Measurements from ENCODE around the gene FOXO3. TPM values are rescaled to one million over a fixed set of nuclear protein-coding genes. Genes with fewer than 3 reads are reported as not detected.
A peak's percentile ranks its signal among the peaks of the same experiment; 100 is the strongest.

The FOXO3 gene
- polyA plus RNA-seq, 2 donors: 9.6 to 15.3 TPM

- Histone ChIP-seq H3K27ac (ENCODE audit: low read depth in 2 of 2, low read length in 1 of 2) (no peak overlapping the region), H3K4me1 (ENCODE audit: control insufficient read depth in 2 of 2, insufficient read depth in 2 of 2, low read length in 1 of 2) (peaks cover 0 to 7% of the 10 kb centered on the region in 2 donors), H3K4me3 (ENCODE audit: low read depth in 1 of 2, low read length in 2 of 2) (no peak overlapping the region), H3K9me3 (ENCODE audit: control insufficient read depth in 2 of 2, insufficient read depth in 1 of 2, low read depth in 1 of 2, low read length in 1 of 2) (no peaks in the 10 kb centered on the region), H3K36me3 (ENCODE audit: control insufficient read depth in 2 of 2, insufficient read depth in 2 of 2, low read length in 1 of 2) (no peaks in the 10 kb centered on the region), H3K27me3 (ENCODE audit: control insufficient read depth in 1 of 2, insufficient read depth in 2 of 2, low read length in 2 of 2) (no peaks in the 10 kb centered on the region)
- 94 to 95% methylated on average over 1 of the region's 1 CpG for WGBS, 2 donors
Measured at GRCh38 chr6:108637963-108638362, 77.2 kb downstream of the FOXO3 start.

GRCh38 chr6:108638993-108639392, 78.3 kb downstream of the FOXO3 start:
- no peak overlapping the region for H3K27ac ChIP-seq (ENCODE audit: low read depth in 2 of 2, low read length in 1 of 2)
- no peak overlapping the region for H3K4me3 ChIP-seq (ENCODE audit: low read depth in 1 of 2, low read length in 2 of 2)
- no peaks in the 10 kb centered on the region for H3K9me3 ChIP-seq (ENCODE audit: control insufficient read depth in 2 of 2, insufficient read depth in 1 of 2, low read depth in 1 of 2, low read length in 1 of 2)
- WGBS, 2 donors: 71 to 80% methylated on average over 2 of the region's 2 CpGs
- H3K36me3 ChIP-seq (ENCODE audit: control insufficient read depth in 2 of 2, insufficient read depth in 2 of 2, low read length in 1 of 2): no peaks in the 10 kb centered on the region
- peaks cover 0 to 7% of the 10 kb centered on the region in 2 donors for H3K4me1 ChIP-seq (ENCODE audit: control insufficient read depth in 2 of 2, insufficient read depth in 2 of 2, low read length in 1 of 2)
- H3K27me3 ChIP-seq (ENCODE audit: control insufficient read depth in 1 of 2, insufficient read depth in 2 of 2, low read length in 2 of 2): no peaks in the 10 kb centered on the region

- 62 to 67% methylated on average over 2 of the region's 2 CpGs for WGBS, 2 donors
- no peaks in the 10 kb centered on the region for H3K27me3 ChIP-seq (ENCODE audit: control insufficient read depth in 1 of 2, insufficient read depth in 2 of 2, low read length in 2 of 2)
Measured at GRCh38 chr6:108640104-108640503, 79.4 kb downstream of the FOXO3 start.

GRCh38 chr6:108643184-108643583, 82.5 kb downstream of the FOXO3 start:
- Histone ChIP-seq H3K36me3 (ENCODE audit: control insufficient read depth in 2 of 2, insufficient read depth in 2 of 2, low read length in 1 of 2) (no peaks in the 10 kb centered on the region), H3K27ac (ENCODE audit: low read depth in 2 of 2, low read length in 1 of 2) (no peak overlapping the region), H3K9me3 (ENCODE audit: control insufficient read depth in 2 of 2, insufficient read depth in 1 of 2, low read depth in 1 of 2, low read length in 1 of 2) (no peaks in the 10 kb centered on the region), H3K4me3 (ENCODE audit: low read depth in 1 of 2, low read length in 2 of 2) (no peak overlapping the region), H3K27me3 (ENCODE audit: control insufficient read depth in 1 of 2, insufficient read depth in 2 of 2, low read length in 2 of 2) (no peaks in the 10 kb centered on the region), H3K4me1 (ENCODE audit: control insufficient read depth in 2 of 2, insufficient read depth in 2 of 2, low read length in 1 of 2) (peaks cover 0 to 4% of the 10 kb centered on the region in 2 donors)
- 88 to 91% methylated on average over 1 of the region's 1 CpG for WGBS, 2 donors

More at GRCh38 chr6:108640104-108640503, 79.4 kb downstream of the FOXO3 start:
- Histone ChIP-seq H3K4me3 (ENCODE audit: low read depth in 1 of 2, low read length in 2 of 2) (no peak overlapping the region), H3K27ac (ENCODE audit: low read depth in 2 of 2, low read length in 1 of 2) (no peak overlapping the region), H3K9me3 (ENCODE audit: control insufficient read depth in 2 of 2, insufficient read depth in 1 of 2, low read depth in 1 of 2, low read length in 1 of 2) (no peaks in the 10 kb centered on the region), H3K36me3 (ENCODE audit: control insufficient read depth in 2 of 2, insufficient read depth in 2 of 2, low read length in 1 of 2) (no peaks in the 10 kb centered on the region), H3K4me1 (ENCODE audit: control insufficient read depth in 2 of 2, insufficient read depth in 2 of 2, low read length in 1 of 2) (peaks cover 0 to 11% of the 10 kb centered on the region in 2 donors)

- Histone ChIP-seq H3K4me1 (ENCODE audit: control insufficient read depth in 2 of 2, insufficient read depth in 2 of 2, low read length in 1 of 2) (peaks cover 0 to 4% of the 10 kb centered on the region in 2 donors), H3K9me3 (ENCODE audit: control insufficient read depth in 2 of 2, insufficient read depth in 1 of 2, low read depth in 1 of 2, low read length in 1 of 2) (no peaks in the 10 kb centered on the region), H3K36me3 (ENCODE audit: control insufficient read depth in 2 of 2, insufficient read depth in 2 of 2, low read length in 1 of 2) (peaks cover 0 to 2% of the 10 kb centered on the region in 2 donors), H3K4me3 (ENCODE audit: low read depth in 1 of 2, low read length in 2 of 2) (no peak overlapping the region), H3K27me3 (ENCODE audit: control insufficient read depth in 1 of 2, insufficient read depth in 2 of 2, low read length in 2 of 2) (no peaks in the 10 kb centered on the region), H3K27ac (ENCODE audit: low read depth in 2 of 2, low read length in 1 of 2) (no peak overlapping the region)
- 78 to 80% methylated on average over 4 of the region's 4 CpGs for WGBS, 2 donors
Measured at GRCh38 chr6:108644252-108644651, 83.5 kb downstream of the FOXO3 start.

GRCh38 chr6:108648191-108648590, 87.5 kb downstream of the FOXO3 start:
- Histone ChIP-seq H3K4me3 (ENCODE audit: low read depth in 1 of 2, low read length in 2 of 2) (no peak overlapping the region), H3K9me3 (ENCODE audit: control insufficient read depth in 2 of 2, insufficient read depth in 1 of 2, low read depth in 1 of 2, low read length in 1 of 2) (no peaks in the 10 kb centered on the region), H3K4me1 (ENCODE audit: control insufficient read depth in 2 of 2, insufficient read depth in 2 of 2, low read length in 1 of 2) (peaks cover 3 to 4% of the 10 kb centered on the region in 2 donors), H3K27me3 (ENCODE audit: control insufficient read depth in 1 of 2, insufficient read depth in 2 of 2, low read length in 2 of 2) (no peaks in the 10 kb centered on the region), H3K36me3 (ENCODE audit: control insufficient read depth in 2 of 2, insufficient read depth in 2 of 2, low read length in 1 of 2) (peaks cover 0 to 2% of the 10 kb centered on the region in 2 donors), H3K27ac (ENCODE audit: low read depth in 2 of 2, low read length in 1 of 2) (no peak overlapping the region)
- 88% methylated on average over 3 of the region's 3 CpGs for WGBS, 2 donors

GRCh38 chr6:108650325-108650724, 89.6 kb downstream of the FOXO3 start:
- Histone ChIP-seq H3K4me3 (ENCODE audit: low read depth in 1 of 2, low read length in 2 of 2) (no peak overlapping the region), H3K9me3 (ENCODE audit: control insufficient read depth in 2 of 2, insufficient read depth in 1 of 2, low read depth in 1 of 2, low read length in 1 of 2) (no peaks in the 10 kb centered on the region), H3K27ac (ENCODE audit: low read depth in 2 of 2, low read length in 1 of 2) (peak overlapping the region in 1 of 2 donors; percentile 55), H3K36me3 (ENCODE audit: control insufficient read depth in 2 of 2, insufficient read depth in 2 of 2, low read length in 1 of 2) (peaks cover 0 to 2% of the 10 kb centered on the region in 2 donors), H3K27me3 (ENCODE audit: control insufficient read depth in 1 of 2, insufficient read depth in 2 of 2, low read length in 2 of 2) (no peaks in the 10 kb centered on the region), H3K4me1 (ENCODE audit: control insufficient read depth in 2 of 2, insufficient read depth in 2 of 2, low read length in 1 of 2) (peaks cover 3 to 6% of the 10 kb centered on the region in 2 donors)
- WGBS, 2 donors: 33 to 69% methylated on average over 1 of the region's 1 CpG

- WGBS, 2 donors: 56 to 62% methylated on average over 5 of the region's 5 CpGs
- Histone ChIP-seq H3K27ac (ENCODE audit: low read depth in 2 of 2, low read length in 1 of 2) (peak overlapping the region in 1 of 2 donors; percentile 14), H3K4me1 (ENCODE audit: control insufficient read depth in 2 of 2, insufficient read depth in 2 of 2, low read length in 1 of 2) (peaks cover 3 to 6% of the 10 kb centered on the region in 2 donors), H3K36me3 (ENCODE audit: control insufficient read depth in 2 of 2, insufficient read depth in 2 of 2, low read length in 1 of 2) (peaks cover 0 to 2% of the 10 kb centered on the region in 2 donors), H3K9me3 (ENCODE audit: control insufficient read depth in 2 of 2, insufficient read depth in 1 of 2, low read depth in 1 of 2, low read length in 1 of 2) (no peaks in the 10 kb centered on the region), H3K27me3 (ENCODE audit: control insufficient read depth in 1 of 2, insufficient read depth in 2 of 2, low read length in 2 of 2) (no peaks in the 10 kb centered on the region), H3K4me3 (ENCODE audit: low read depth in 1 of 2, low read length in 2 of 2) (no peak overlapping the region)
Measured at GRCh38 chr6:108650781-108651180, 90.1 kb downstream of the FOXO3 start.

- Histone ChIP-seq H3K27me3 (ENCODE audit: control insufficient read depth in 1 of 2, insufficient read depth in 2 of 2, low read length in 2 of 2) (no peaks in the 10 kb centered on the region), H3K4me1 (ENCODE audit: control insufficient read depth in 2 of 2, insufficient read depth in 2 of 2, low read length in 1 of 2) (peaks cover 3 to 6% of the 10 kb centered on the region in 2 donors), H3K4me3 (ENCODE audit: low read depth in 1 of 2, low read length in 2 of 2) (no peak overlapping the region), H3K9me3 (ENCODE audit: control insufficient read depth in 2 of 2, insufficient read depth in 1 of 2, low read depth in 1 of 2, low read length in 1 of 2) (no peaks in the 10 kb centered on the region), H3K27ac (ENCODE audit: low read depth in 2 of 2, low read length in 1 of 2) (peak overlapping the region; percentile 36 to 83), H3K36me3 (ENCODE audit: control insufficient read depth in 2 of 2, insufficient read depth in 2 of 2, low read length in 1 of 2) (peaks cover 0 to 2% of the 10 kb centered on the region in 2 donors)
- WGBS, 2 donors: 37 to 43% methylated on average over 9 of the region's 9 CpGs
Measured at GRCh38 chr6:108651340-108652227, 90.9 kb downstream of the FOXO3 start.

- Histone ChIP-seq H3K27ac (ENCODE audit: low read depth in 2 of 2, low read length in 1 of 2) (peak overlapping the region; percentile 36 to 73), H3K4me3 (ENCODE audit: low read depth in 1 of 2, low read length in 2 of 2) (no peak overlapping the region), H3K36me3 (ENCODE audit: control insufficient read depth in 2 of 2, insufficient read depth in 2 of 2, low read length in 1 of 2) (peaks cover 0 to 2% of the 10 kb centered on the region in 2 donors), H3K9me3 (ENCODE audit: control insufficient read depth in 2 of 2, insufficient read depth in 1 of 2, low read depth in 1 of 2, low read length in 1 of 2) (no peaks in the 10 kb centered on the region), H3K27me3 (ENCODE audit: control insufficient read depth in 1 of 2, insufficient read depth in 2 of 2, low read length in 2 of 2) (no peaks in the 10 kb centered on the region), H3K4me1 (ENCODE audit: control insufficient read depth in 2 of 2, insufficient read depth in 2 of 2, low read length in 1 of 2) (peaks cover 3 to 6% of the 10 kb centered on the region in 2 donors)
Measured at GRCh38 chr6:108652375-108652774, 91.7 kb downstream of the FOXO3 start.
